K562 (cell line): ENCODE results near the gene ZBTB22. TPM values are rescaled to one million over a fixed set of nuclear protein-coding genes. Genes with fewer than 3 reads are reported as not detected.

Source experiments
- BMI1 ChIP-seq: fragments of 150-350 bp; IDR thresholded peaks from 2 replicates; pipeline ENCODE4 v1.6.1; 2014; ENCODE audit warnings: low read length
- CBFB ChIP-seq: sonication (generic); formaldehyde crosslinking; IDR thresholded peaks from 2 replicates; pipeline ENCODE4 v1.4.0; 2020; ENCODE audit warnings: mild to moderate bottlenecking, missing genetic modification reagents
- CCNT2 ChIP-seq: IDR thresholded peaks from 2 replicates; pipeline ENCODE4 v1.6.1; 2011; ENCODE audit warnings: borderline replicate concordance, low read depth, mild to moderate bottlenecking, moderate library complexity, mixed read lengths, low read length; ENCODE audit not compliant: insufficient read length; ENCODE audit errors: extremely low read depth
- FOXA1 ChIP-seq: fragments of 450-650 bp; IDR thresholded peaks from 2 replicates; pipeline ENCODE4 v1.6.1; 2016; ENCODE audit warnings: mild to moderate bottlenecking, borderline replicate concordance
- HDAC6 ChIP-seq: IDR thresholded peaks from 2 replicates; pipeline ENCODE4 v1.6.1; 2012; ENCODE audit warnings: low read depth, mild to moderate bottlenecking, control low read depth, inconsistent platforms, low read length, moderate library complexity
- HMBOX1 ChIP-seq: sonication (generic); IDR thresholded peaks from 2 replicates; pipeline ENCODE4 v1.6.1; 2016
- KLF13 ChIP-seq: fragments of 450-650 bp; IDR thresholded peaks from 2 replicates; pipeline ENCODE4 v1.6.1; 2016; ENCODE audit warnings: missing genetic modification characterization, low read depth, mild to moderate bottlenecking, missing compliant biosample characterization, moderate library complexity, borderline replicate concordance
- MEF2A ChIP-seq: IDR thresholded peaks from 2 replicates; pipeline ENCODE4 v1.6.1; 2011; ENCODE audit warnings: low read depth, mild to moderate bottlenecking, low read length, moderate library complexity; ENCODE audit not compliant: control insufficient read depth
- NEUROD1 ChIP-seq: fragments of 150-350 bp; IDR thresholded peaks from 2 replicates; pipeline ENCODE4 v1.6.1; 2014; ENCODE audit warnings: borderline replicate concordance, low read length, low read depth; ENCODE audit not compliant: partially characterized antibody
- NR2C2 ChIP-seq, 2 experiments: fragments of 200-800 bp in 1 of 2; sonication (Bioruptor generic) in 1 of 2; sonication (generic) in 1 of 2; formaldehyde crosslinking in 1 of 2; IDR thresholded peaks; 2 replicates each; pipeline versions ENCODE4 v1.6.1 to v1.8.0; 2016 to 2022; ENCODE audit warnings: mild to moderate bottlenecking in 1 of 2, missing compliant biosample characterization in 1 of 2, missing genetic modification characterization in 1 of 2, missing genetic modification reagents in 1 of 2
- NR4A1 ChIP-seq, 2 experiments: fragments of 250-450 bp in 1 of 2; fragments of 450-650 bp in 1 of 2; sonication (Bioruptor Pico) in 1 of 2; IDR thresholded peaks; 2 replicates each; pipeline versions ENCODE4 v1.4.0 to v1.6.1; 2016 to 2020; ENCODE audit warnings: mild to moderate bottlenecking in 2 of 2, missing compliant biosample characterization in 1 of 2, missing genetic modification characterization in 1 of 2, moderate library complexity in 1 of 2
- PRPF4 ChIP-seq: fragments of 200-400 bp; formaldehyde crosslinking; IDR thresholded peaks from one replicate; pipeline ENCODE4 v1.6.1; 2017; ENCODE audit warnings: low read length, low read depth, mild to moderate bottlenecking; ENCODE audit not compliant: insufficient read depth, poor library complexity, severe bottlenecking
- SUPT5H ChIP-seq: fragments of 450-650 bp; IDR thresholded peaks from 2 replicates; pipeline ENCODE4 v1.6.1; 2016
- TFAM ChIP-seq: fragments of 250-450 bp; sonication (Bioruptor Pico); conservative IDR thresholded peaks from 2 replicates; pipeline ENCODE4 v1.5.0; 2021; ENCODE audit warnings: mild to moderate bottlenecking, moderate library complexity
- ZNF12 ChIP-seq: sonication (generic); formaldehyde crosslinking; IDR thresholded peaks from 2 replicates; pipeline ENCODE4 v1.4.0; 2020; ENCODE audit warnings: mild to moderate bottlenecking, missing genetic modification reagents
- ZNF507 ChIP-seq: conservative IDR thresholded peaks from 2 replicates; pipeline ENCODE4 v1.6.1; 2017; ENCODE audit warnings: missing genetic modification characterization, missing compliant biosample characterization
- ZNF512 ChIP-seq: IDR thresholded peaks from 2 replicates; pipeline ENCODE4 v1.6.1; 2016; ENCODE audit warnings: missing genetic modification characterization, missing compliant biosample characterization
- polyA plus RNA-seq, 8 experiments: library from polyadenylated mRNA; depleted of rRNA in 4 of 8; stranded (reverse) in 5 of 8; unstranded in 3 of 8; fragments of >200 nt; fragmentation: Nextera tagmentation in 2 of 8; fragmentation: Illumina TruSeq in 1 of 8; extraction: Ambion mirVana in 2 of 8; extraction: Trizol in 1 of 8; gene quantifications; 2 replicates each; pipeline versions ENCODE4 v1.2.1 to v1.2.3, GENCODE V29; 2011 to 2014; ENCODE audit warnings: inconsistent platforms in 1 of 8, missing spikeins in 1 of 8
- total RNA-seq, 7 experiments: library from RNA; depleted of rRNA in 6 of 7; stranded (reverse); fragments of >200 nt in 6 of 7; fragmentation: Illumina TruSeq in 2 of 7; extraction: Trizol in 2 of 7; gene quantifications; 2 replicates each; pipeline versions ENCODE4 v1.2.1 to v1.2.3, GENCODE V29; 2011 to 2021; ENCODE audit warnings: low replicate concordance in 1 of 7
- TF ChIP-seq, protein P1 (sequence below), 2 experiments: IDR thresholded peaks; 2 replicates each; pipeline ENCODE4 v1.6.1; 2012; ENCODE audit warnings: improper control_type of control experiment in 2 of 2, low read depth in 2 of 2, low read length in 2 of 2, borderline replicate concordance in 1 of 2
- TF ChIP-seq, protein P2 (sequence below): fragments of 250-450 bp; sonication (Bioruptor Pico); IDR thresholded peaks from 2 replicates; pipeline ENCODE4 v1.8.0; 2021; ENCODE audit warnings: mild to moderate bottlenecking, moderate library complexity

Gene ZBTB22
- total and polyA plus RNA-seq, 9 of the 15 experiments (the other 6 are each of a cell fraction or from before 2014, with no cell fraction given): 0.21 to 11.9 (median 7.1) TPM

DNA sequence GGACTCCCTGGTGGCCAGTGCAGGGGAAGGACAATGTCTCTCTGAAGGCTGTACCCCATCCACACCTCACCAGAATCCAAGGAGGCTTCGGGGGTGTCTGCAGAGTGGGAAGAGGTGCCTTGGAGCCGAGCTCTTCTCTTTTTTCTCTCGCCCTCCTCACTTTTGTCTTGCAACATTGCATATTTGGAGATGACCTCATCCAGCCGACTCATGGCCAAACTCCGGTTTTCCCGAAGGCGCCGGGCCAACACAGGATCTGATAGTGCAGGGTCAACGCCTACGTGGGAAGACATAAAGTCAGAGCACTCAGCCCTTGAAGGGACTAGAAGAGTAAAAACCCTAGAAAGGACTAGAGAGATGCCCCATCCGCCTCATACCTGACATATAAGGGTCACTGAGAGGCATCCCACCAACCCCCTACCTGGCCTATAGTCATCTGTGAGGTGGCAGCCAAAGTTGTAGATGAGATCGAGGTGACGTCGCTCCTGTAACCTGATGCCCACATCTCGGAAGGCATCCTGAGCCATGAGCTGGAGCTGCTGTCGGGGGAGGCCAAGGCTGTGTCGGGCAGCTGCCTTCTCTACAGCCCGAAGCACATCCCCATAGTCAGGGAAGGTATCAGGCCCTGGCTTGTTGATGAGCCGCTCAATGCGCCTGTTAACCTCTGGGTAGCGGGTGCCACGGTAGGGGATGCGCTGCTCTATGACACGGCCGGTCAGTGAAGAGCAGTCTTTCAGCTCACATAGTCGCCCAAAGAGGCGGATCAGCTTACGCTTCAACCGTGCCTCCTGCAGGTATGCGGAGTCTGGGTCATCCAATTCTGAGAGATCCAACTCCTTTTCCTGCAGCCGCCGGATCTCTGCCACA, 3.0 kb upstream of the ZBTB22 start (continued):
- no peak for TF ChIP-seq ZNF512 (tag)
- peak; percentile 82 for TF ChIP-seq MEF2A
- TF ChIP-seq NR4A1 (CRISPR knock-in tag; IDR thresholded peaks at IDR 0.05): no peak
- TF ChIP-seq NR4A1 (tag; IDR thresholded peaks at IDR 0.05): no peak
- TF ChIP-seq BMI1: no peak
- TF ChIP-seq CBFB (CRISPR knock-in tag): no peak
- TF ChIP-seq PRPF4: no peak
- no peak for TF ChIP-seq CCNT2
- no peak for TF ChIP-seq NEUROD1
- no peak for TF ChIP-seq HDAC6
- TF ChIP-seq, protein P1, sequence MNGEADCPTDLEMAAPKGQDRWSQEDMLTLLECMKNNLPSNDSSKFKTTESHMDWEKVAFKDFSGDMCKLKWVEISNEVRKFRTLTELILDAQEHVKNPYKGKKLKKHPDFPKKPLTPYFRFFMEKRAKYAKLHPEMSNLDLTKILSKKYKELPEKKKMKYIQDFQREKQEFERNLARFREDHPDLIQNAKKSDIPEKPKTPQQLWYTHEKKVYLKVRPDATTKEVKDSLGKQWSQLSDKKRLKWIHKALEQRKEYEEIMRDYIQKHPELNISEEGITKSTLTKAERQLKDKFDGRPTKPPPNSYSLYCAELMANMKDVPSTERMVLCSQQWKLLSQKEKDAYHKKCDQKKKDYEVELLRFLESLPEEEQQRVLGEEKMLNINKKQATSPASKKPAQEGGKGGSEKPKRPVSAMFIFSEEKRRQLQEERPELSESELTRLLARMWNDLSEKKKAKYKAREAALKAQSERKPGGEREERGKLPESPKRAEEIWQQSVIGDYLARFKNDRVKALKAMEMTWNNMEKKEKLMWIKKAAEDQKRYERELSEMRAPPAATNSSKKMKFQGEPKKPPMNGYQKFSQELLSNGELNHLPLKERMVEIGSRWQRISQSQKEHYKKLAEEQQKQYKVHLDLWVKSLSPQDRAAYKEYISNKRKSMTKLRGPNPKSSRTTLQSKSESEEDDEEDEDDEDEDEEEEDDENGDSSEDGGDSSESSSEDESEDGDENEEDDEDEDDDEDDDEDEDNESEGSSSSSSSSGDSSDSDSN (IDR thresholded peaks at IDR 0.05; ENCODE audit: borderline replicate concordance in 1 of 2, low read depth in 2 of 2, low read length in 2 of 2): no peak
- TF ChIP-seq TFAM: no peak
- no peak for TF ChIP-seq HMBOX1
- TF ChIP-seq FOXA1: no peak
- TF ChIP-seq, protein P2, sequence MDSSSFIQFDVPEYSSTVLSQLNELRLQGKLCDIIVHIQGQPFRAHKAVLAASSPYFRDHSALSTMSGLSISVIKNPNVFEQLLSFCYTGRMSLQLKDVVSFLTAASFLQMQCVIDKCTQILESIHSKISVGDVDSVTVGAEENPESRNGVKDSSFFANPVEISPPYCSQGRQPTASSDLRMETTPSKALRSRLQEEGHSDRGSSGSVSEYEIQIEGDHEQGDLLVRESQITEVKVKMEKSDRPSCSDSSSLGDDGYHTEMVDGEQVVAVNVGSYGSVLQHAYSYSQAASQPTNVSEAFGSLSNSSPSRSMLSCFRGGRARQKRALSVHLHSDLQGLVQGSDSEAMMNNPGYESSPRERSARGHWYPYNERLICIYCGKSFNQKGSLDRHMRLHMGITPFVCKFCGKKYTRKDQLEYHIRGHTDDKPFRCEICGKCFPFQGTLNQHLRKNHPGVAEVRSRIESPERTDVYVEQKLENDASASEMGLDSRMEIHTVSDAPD: no peak
- TF ChIP-seq ZNF507 (tag): no peak
- no peak; the same call in 1 of the 2 replicates for TF ChIP-seq NR2C2 (CRISPR knock-in tag; IDR thresholded peaks at IDR 0.05)
- peak; percentile 90 for TF ChIP-seq NR2C2 (tag; IDR thresholded peaks at IDR 0.05)
- TF ChIP-seq SUPT5H: no peak; the same call in 1 of the 2 replicates
- TF ChIP-seq ZNF12 (CRISPR knock-in tag): no peak
- no peak for TF ChIP-seq KLF13 (tag)
